Measurements from ENCODE around the gene OR5B21. TPM values are rescaled to one million over a fixed set of nuclear protein-coding genes. Genes with fewer than 3 reads are reported as not detected.

The OR5B21 gene
- not detected for total RNA-seq

GRCh38 chr11:58508005-58508404 is at the start of gene OR5B21:
Gene OR5B21, minus strand, starts transcription at chr11:58508105. Its CDS starts 0 bp downstream, at chr11:58508105.
- in situ Hi-C loops (cut with MboI; ENCODE audit: low sequenced_read_pairs in 4 of 4) = loop anchor here in 2 of 4 donors (25.0 kb wide), 3 partner anchors 671 to 1046 kb away; partner anchors contain the start of gene RTN4RL2 (in 1 of the 2)
- DNase-seq (no peak), ATAC-seq (no peak)
- TF ChIP-seq CTCF (IDR thresholded peaks at IDR 0.05 in 4 of 5, conservative IDR thresholded peaks at IDR 0.05 in 1 of 5) = no peak
- TF ChIP-seq POLR2A (IDR thresholded peaks at IDR 0.05) = no peak
- no peaks in the 10 kb centered on the region for H3K27me3 ChIP-seq
- intact Hi-C loops (cut with DNase I; ENCODE audit: low total_unique reads) = no loop called here
- H3K4me3 ChIP-seq = no peak within 1 kb of the TSS
- peaks cover 0 to 6% of the 10 kb centered on the region in 2 donors for H3K4me1 ChIP-seq
- H3K36me3 ChIP-seq = no peaks in the 10 kb centered on the region
- no peak within 1 kb of the TSS for H3K27ac ChIP-seq
- no peaks in the 10 kb centered on the region for H3K9me3 ChIP-seq

GRCh38 chr11:58549644-58550043 is 41.7 kb upstream of the OR5B21 start:
- Histone ChIP-seq H3K27ac (no peak overlapping the region), H3K9me3 (no peaks in the 10 kb centered on the region), H3K27me3 (no peaks in the 10 kb centered on the region), H3K36me3 (peaks cover 6 to 85% of the 10 kb centered on the region in 2 donors), H3K4me3 (no peak overlapping the region), H3K4me1 (no peaks in the 10 kb centered on the region)
- in situ Hi-C loops (cut with MboI; ENCODE audit: low sequenced_read_pairs in 4 of 4) = loop anchor here in 1 of 4 donors (25.0 kb wide), 1 partner anchor 588 kb away; the partner anchor contains the start of gene FAM111A
- TF ChIP-seq POLR2A (IDR thresholded peaks at IDR 0.05) (no peak), CTCF (IDR thresholded peaks at IDR 0.05 in 4 of 5, conservative IDR thresholded peaks at IDR 0.05 in 1 of 5) (no peak)
- ATAC-seq (no peak), DNase-seq (no peak)
- intact Hi-C loops (cut with DNase I; ENCODE audit: low total_unique reads) = no loop called here

- H3K36me3 ChIP-seq = peaks cover 6 to 67% of the 10 kb centered on the region in 2 donors
- in situ Hi-C loops (cut with MboI; ENCODE audit: low sequenced_read_pairs in 4 of 4) = no loop called here
- no peak for TF ChIP-seq POLR2A (IDR thresholded peaks at IDR 0.05)
- TF ChIP-seq CTCF (IDR thresholded peaks at IDR 0.05 in 4 of 5, conservative IDR thresholded peaks at IDR 0.05 in 1 of 5) = no peak
These were observed 38.9 kb upstream of the OR5B21 start for GRCh38 chr11:58546841-58547240.

GRCh38 chr11:58531865-58532341 is 24.0 kb upstream of the OR5B21 start:
- no peaks in the 10 kb centered on the region for H3K9me3 ChIP-seq
- no peak for ATAC-seq

More at GRCh38 chr11:58546841-58547240, 38.9 kb upstream of the OR5B21 start:
- H3K4me1 ChIP-seq = no peaks in the 10 kb centered on the region
- ATAC-seq (no peak), DNase-seq (no peak)
- intact Hi-C loops (cut with DNase I; ENCODE audit: low total_unique reads) = no loop called here
- H3K4me3 ChIP-seq = no peak overlapping the region
- no peak overlapping the region for H3K27ac ChIP-seq
- H3K9me3 ChIP-seq = no peaks in the 10 kb centered on the region
- no peaks in the 10 kb centered on the region for H3K27me3 ChIP-seq

More at GRCh38 chr11:58531865-58532341, 24.0 kb upstream of the OR5B21 start:
- Histone ChIP-seq H3K36me3 (peaks cover 0 to 11% of the 10 kb centered on the region in 2 donors), H3K4me1 (no peaks in the 10 kb centered on the region), H3K27me3 (no peaks in the 10 kb centered on the region), H3K4me3 (no peak overlapping the region), H3K27ac (no peak overlapping the region)
- in situ Hi-C loops (cut with MboI; ENCODE audit: low sequenced_read_pairs in 4 of 4) = no loop called here
- intact Hi-C loops (cut with DNase I; ENCODE audit: low total_unique reads) = no loop called here
- TF ChIP-seq POLR2A (IDR thresholded peaks at IDR 0.05) (no peak), CTCF (IDR thresholded peaks at IDR 0.05 in 4 of 5, conservative IDR thresholded peaks at IDR 0.05 in 1 of 5) (no peak)
- DNase-seq = no peak
